Hindlimb muscle (tissue), 1 donor: Measurements from ENCODE around the gene RYR1. TPM values are rescaled to one million over a fixed set of nuclear protein-coding genes. Genes with fewer than 3 reads are reported as not detected.
A peak's percentile ranks its signal among the peaks of the same experiment; 100 is the strongest.
"Not testable (repeated sequence)": the region's sequence is repeated elsewhere in the genome, so short reads cannot be mapped to it uniquely, and the experiment has no call there.

Experiments
- DNase-seq: peaks from one replicate; pipeline ENCODE4 v3.0.0-alpha.2; 2013
- polyA plus RNA-seq: library from polyadenylated mRNA; unstranded; fragments of 120-200 nt; gene quantifications from one replicate; pipeline ENCODE4 v1.2.1, GENCODE V29; 2013; ENCODE audit not compliant: insufficient read length

The RYR1 gene
- polyA plus RNA-seq, 1 donor, result 771 TPM

DNA sequence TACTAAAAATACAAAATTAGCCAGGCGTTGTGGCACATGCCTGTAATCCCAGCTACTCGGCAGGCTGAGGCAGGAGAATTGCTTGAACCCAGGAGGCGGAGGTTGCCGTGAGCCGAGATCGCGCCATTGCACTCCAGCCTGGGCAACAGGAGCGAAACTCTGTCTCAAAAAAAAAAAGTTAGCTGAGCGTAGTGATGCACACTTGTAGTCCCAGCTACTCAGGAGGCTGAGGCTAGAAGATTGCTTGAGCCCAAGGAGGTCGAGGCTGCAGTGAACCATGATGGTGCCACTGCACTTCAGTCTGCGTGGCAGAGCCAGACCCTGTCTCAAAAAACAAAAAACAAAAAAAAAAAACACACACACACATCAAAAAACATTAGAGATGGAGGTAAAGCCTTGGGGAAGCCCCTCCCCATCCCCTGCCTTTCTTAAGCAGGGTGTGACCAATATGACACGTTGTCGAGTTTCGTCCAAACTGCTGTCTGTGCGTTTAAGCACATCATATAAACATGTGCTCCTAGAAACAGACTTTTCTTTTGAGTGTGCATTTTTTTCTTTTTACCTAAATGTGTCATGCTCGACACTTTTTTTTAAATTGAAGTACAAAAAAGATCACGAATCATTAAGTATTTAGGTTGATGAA, 6.3 kb upstream of the RYR1 start:
- DNase-seq, result not testable (repeated sequence)

DNA sequence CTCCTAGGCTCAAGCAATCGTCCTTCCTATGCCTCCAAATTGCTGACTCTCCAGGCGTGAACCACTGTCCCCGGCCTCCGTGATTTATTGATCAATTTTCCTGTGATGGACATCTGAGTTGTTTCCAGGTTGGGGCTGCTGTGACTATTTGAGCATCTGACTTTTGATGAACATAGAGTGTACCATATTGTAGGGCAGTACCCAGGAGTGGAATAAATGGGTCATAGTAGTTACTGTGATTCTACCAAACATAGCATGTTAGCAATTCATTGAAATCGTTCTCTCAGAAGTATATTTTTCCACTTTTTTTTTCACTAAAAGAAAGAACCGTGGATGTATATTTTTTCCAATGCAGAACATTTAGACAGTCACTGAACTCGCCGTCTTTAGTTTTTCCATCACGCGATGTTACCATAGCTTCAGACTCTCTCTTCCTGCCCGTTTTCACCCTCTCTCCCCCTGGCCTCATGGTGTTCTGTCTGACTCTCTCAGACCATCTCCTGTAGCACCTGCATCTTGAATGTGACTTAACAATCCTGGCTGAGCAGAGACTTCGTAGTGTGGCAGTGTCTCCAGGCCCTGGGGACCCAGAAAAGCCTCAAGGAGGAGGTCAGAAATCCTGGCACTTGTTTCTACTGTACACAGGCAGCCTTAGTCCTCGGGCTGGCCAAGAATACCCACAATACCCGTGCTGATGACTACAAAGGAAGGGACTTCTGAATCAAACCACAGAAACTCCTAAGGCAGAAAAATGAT, 4.3 kb upstream of the RYR1 start:
- DNase-seq, result no peak

DNA sequence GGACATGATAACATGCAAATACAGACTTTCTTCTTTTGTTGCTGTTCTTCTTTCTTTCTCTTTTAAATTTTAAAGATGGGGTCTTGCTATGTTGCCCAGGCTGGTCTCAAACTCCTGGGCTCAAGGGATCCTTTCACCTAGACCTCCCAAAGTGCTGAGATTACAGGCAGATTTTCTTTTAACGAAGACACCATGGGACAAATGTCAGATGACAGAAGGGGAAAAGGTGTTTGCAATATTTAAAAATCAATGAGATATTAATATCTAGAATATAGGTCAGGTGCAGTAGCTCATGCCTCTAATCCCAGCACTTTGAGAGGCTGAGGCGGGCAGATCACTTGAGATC, 3.7 kb upstream of the RYR1 start:
- DNase-seq, result no peak

DNA sequence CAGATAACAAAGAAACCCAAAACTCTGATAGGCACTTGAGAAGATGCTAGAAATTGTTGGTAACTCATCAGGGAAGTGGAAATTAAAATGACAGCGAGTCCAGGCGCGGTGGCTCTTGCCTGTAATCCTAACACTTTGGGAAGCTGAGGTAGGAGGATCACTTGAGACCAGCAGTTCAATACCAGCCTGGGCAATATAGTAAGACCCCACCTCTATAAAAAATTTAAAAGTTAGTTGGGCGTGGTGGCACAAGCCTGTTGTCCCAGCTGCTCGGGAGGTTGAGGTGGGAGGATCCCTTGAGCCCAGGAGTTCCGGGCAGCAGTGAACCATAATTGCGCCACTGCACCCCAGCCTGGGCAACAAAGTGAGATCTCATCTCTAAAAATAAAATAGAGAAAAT, 2.6 kb upstream of the RYR1 start:
- DNase-seq, result no peak

DNA sequence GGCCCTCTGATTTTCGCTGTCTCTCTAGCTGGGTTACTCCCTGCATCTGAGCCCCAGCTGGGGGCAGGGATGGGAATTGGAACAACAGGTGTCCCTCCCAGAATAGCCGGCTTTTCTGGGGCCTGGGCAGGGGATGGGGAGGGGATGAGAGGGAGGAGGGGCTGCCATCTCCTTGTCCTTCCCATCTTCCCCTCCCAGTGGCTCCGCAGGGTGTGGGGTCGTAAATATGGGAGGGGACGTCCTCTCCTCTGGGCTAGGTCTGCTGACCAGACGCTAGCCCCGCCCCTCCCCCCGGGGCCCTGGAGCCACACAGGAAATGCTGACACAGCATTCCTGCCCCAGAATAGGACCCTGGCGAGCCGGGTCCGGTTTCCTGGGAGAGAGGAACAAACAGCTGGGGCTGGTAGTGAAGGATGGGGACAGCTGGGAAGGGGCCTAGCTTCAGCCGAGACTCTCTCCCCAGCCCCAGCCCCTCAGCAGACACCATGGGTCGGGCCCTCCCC, 1.1 kb downstream of the RYR1 start:
- peak; percentile 72 for DNase-seq

DNA sequence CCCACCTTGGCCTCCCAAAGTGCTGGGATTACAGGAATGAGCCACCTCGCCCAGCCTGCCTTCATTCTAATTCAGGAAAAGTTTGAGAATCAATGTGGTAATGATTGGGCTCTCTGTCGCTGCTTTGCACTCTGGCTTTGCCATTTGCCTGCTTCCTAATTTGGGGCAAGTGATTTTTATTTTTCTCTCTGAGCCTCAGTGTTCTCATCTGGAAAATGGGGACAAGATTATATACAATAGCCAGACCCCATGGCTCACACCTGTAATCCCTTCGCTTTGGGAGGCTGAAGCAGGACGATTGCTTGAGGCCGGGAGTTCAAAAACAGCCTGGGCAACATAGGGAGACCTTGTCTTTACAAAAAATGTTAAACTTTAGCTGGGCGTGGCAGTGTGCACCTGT, 3.8 kb downstream of the RYR1 start:
- DNase-seq, result no peak

DNA sequence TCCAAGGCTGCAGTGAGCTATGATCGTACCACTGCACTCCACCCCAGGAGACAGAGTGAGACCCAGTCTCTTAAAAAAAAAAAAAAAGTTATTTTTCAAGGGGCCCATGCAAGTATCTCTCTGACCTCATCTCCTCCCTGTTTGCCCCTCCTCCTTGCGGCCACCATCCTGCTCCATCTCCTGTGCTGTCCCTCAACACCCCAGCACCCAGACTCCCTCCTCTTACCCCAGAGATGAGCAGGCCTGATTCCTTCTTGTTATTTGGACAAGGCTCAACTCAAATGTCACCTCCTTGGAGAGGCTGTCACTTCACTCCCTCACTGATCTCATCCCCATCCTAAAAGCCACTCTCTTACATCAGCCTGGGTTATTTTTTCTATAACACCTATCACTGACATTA, 4.4 kb downstream of the RYR1 start:
- DNase-seq, result no peak

DNA sequence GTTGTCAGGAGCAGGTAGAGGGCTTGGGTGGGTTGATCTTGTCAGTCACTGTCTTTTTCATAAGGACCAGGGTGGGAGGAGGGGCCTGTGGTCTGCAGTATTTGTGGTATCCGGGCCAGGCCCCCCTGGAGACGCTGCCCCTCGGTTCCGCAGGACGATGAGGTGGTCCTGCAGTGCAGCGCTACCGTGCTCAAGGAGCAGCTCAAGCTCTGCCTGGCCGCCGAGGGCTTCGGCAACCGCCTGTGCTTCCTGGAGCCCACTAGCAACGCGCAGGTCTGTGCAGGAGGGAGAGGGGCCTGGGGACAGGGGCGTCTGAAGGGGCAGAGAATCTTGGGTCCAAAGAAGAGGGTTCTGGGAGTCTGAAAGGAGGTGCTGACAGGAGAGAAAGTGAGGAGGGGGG, 7.1 kb downstream of the RYR1 start:
- DNase-seq, result no peak

DNA sequence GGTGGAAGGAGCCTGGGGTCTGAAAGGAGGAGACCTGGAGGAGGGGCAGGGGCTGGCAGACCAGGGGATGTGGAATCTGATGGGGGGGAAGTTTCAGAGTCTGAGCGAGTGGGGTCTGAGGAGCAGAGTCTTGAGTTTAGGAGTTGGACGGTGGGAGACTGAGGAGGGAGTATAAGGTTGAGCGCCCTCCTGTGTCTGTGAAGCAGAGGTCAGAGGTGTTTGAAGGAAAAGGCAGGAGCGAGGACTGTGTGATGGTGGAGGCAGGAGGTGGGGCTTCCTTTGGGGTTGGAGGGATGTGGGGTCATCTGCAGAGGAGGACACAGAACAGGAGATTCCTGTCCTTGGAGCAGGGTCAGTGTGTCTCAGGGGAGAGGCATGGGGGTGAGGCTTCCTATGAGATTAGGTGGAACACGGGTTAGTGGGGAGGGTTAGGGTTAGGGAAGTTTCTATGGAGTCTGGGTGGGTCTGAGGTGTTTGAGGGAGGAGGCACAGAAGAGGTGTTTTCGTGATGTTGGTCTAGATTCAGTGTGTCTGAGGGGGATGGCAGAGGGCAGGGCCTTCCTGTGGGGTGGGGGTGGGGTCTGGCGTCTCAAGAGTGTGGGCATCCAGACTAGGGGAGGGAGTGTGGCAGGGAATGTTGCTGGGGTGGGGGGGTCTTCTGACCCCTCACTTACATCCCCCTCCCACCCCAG, 8.3 kb downstream of the RYR1 start:
- no peak for DNase-seq

DNA sequence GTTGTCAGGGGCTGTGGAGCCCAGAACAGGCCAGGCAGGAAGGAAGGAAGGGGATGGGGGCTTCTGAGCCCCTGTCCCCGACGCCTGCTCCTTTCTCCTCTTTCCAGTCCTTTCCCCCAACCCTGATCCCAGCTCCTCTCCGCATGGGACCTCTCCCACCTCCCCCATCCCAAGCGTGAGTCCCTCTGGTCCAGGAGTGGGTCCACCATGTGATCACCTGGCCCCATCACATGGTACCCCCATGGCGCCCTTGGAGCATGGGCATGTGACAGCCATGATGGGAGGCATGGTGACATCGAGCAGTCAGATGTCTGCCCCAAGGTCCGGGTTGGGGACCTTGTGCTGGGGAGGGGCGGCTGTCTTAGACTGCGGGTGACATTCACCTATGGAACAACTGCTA, 9.2 kb downstream of the RYR1 start:
- no peak for DNase-seq

DNA sequence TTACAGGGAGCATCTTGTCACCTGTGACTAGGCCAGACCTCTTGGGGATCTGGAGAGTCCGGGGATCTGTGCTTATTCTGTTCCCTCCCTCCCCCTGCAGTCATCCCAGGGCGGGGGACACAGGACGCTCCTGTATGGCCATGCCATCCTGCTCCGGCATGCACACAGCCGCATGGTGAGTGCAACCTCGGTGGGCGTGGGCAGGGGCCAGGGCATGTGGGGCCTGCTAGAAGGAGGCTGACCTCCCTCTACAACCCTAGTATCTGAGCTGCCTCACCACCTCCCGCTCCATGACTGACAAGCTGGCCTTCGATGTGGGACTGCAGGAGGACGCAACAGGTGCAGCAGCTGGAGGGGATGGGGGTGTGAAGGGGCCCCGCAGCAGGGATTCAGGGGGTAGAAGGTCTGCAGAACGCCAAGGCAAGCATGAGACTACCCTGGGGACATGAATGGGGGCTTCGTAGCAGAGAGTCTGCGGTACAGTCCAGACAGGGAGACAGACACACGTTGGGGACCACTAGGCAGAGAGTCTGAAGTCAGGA, 10.0 kb downstream of the RYR1 start:
- DNase-seq, result no peak

DNA sequence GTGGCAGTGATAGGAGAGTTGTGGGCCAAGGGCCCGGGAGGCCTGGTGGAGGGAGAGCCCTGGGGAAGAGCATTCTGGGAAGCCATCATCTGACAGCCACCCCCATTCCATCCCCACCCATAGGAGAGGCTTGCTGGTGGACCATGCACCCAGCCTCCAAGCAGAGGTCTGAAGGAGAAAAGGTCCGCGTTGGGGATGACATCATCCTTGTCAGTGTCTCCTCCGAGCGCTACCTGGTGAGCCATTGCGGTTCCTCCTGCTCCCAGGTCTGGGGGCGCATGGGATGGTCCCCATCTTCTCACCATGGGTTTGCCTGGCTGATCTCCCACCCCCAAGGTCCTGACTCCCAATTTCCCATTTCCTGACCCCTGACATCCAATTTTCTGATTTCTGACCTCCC, 10.5 kb downstream of the RYR1 start:
- DNase-seq, result no peak

DNA sequence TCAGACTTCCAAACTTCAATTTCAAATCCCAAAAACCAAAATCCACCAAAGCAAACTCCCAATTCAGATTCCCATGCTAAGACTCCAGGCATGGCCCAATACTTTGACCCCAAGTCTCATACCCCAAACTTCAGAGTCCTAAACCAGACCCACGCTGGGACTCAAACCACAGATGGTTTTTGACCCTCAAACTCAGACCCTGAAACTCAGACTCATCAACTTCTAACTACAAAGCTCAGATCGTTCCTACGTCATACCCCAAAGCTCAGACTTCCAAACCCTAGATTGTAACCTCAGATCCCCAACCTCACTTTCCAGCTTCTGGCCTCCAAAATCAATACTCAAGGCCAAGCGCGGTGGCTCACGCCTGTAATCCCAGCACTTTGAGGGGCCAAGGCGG, 11.9 kb downstream of the RYR1 start:
- DNase-seq, result no peak

DNA sequence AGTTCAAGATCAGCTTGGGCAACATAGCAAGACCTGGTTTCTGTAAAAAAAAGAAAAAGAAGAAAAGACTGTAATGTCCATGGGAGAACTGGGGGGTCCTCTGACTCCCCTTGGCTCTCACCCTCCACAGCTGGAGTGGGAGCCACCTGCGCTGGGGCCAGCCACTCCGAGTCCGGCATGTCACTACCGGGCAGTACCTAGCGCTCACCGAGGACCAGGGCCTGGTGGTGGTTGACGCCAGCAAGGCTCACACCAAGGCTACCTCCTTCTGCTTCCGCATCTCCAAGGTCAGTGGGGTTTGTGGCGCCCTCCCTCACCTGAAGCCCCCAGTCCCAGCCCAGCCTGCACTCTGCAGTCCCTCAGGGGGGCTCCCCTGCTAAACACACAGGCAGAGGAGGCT, 14.7 kb downstream of the RYR1 start:
- DNase-seq, result no peak

DNA sequence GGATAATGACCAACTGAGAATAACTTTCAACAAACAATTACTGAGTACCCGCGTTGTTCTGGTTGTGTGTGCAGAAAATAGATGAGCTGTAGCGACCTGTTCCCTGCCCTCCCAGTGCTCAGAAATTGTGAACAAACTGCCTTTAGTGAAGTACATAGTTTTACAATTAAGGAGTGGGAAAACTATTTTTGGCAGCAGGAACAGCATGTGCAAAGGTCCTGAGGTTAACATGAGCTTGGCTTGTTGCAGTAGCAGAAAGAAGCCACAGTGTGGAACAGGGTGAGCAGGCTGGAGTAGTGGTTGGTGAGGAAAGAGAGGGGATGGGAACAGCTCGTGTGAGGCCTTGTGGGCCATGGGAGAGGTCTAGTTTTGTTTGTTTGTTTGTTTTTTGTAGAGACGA, 16.0 kb downstream of the RYR1 start:
- no peak for DNase-seq

DNA sequence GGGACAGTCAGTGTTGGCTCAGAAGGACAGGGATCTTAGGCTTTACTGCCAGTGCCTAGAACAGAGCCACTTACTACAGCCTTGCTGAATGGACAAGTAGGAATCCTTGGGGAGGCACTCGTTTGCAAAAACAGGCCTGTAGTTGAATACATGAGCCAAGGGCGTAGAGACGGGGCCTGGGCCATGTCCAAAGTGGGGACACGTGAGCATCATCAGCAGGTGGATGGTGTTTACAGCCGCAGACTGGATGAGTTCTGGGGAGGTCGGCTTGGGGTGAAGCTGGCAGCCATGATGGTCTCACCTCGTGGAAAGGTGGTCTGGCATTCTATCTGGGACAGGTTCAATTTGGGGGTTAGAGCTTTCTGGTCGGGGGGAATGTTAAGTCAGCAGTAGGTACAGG, 17.5 kb downstream of the RYR1 start:
- no peak for DNase-seq

DNA sequence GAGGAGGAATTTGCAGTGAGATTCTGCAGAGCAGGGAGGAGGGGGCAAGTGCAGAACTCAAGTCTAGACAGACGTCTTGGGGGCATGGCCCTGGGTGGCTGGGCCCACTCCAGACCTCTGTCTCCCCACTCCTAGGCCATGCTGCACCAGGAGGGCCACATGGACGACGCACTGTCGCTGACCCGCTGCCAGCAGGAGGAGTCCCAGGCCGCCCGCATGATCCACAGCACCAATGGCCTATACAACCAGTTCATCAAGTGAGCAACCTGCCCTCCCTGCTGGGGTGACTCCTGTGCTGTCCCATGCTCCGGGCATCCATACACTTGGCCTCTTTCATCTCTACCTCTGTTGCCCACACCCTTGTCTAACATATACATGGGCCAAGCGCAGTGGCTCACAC, 18.1 kb downstream of the RYR1 start:
- DNase-seq, result no peak

DNA sequence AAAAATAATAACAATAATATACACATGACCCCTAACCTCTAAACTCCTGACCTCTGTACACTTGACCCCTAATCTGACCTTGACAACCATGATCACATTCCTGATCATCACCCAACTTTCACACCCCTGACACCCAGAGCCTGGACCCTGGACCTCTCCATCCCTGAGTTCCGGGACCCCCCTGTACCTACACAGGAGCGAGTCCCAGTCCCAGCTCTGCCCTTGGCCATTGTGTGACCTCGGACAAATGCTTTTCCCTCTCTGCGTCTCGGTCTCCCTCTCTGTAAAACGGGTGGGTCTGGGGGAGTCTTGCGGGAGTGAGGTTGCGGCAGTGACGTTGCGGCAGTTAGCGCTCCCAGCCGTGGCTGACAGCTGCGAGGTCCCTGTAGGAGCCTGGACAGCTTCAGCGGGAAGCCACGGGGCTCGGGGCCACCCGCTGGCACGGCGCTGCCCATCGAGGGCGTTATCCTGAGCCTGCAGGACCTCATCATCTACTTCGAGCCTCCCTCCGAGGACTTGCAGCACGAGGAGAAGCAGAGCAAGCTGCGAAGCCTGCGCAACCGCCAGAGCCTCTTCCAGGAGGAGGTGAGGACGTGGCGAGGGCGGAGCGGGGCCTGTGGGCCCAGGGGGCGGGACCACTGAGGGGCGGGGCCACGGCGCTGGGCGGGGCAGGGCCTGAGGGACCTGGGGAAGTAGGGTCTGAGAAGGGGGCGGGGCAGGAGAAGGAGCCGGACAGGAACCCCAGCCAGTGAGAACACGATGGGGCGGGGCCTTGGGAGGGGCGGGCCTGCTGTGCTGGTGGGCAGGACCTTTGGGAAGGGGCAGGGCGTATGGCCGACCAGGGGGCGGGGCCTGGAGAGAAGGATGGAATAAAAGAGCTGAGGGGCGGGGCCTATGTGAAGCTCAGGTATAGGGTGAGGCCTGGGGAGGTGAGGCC, 19.2 kb downstream of the RYR1 start:
- DNase-seq, result no peak

DNA sequence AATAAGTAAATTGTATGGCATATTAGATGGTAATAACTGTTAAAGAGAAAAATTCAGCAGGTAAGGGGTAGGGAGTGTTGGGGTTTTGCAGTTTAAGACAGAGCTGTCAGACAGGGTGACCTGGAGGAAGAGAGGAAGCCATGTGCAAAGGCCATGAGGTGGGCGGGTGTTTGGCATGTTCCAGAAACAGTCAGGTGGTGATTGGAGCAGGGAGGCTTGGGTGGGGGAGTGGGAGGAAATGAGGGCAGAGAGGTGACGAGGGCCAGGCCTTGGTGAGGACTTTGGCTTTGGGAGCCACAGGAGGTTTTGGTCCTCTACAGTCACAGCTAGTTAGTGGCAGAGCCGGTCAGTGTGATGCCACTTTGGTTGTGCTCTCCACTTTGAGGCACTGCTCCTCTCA, 20.1 kb downstream of the RYR1 start:
- no peak for DNase-seq

DNA sequence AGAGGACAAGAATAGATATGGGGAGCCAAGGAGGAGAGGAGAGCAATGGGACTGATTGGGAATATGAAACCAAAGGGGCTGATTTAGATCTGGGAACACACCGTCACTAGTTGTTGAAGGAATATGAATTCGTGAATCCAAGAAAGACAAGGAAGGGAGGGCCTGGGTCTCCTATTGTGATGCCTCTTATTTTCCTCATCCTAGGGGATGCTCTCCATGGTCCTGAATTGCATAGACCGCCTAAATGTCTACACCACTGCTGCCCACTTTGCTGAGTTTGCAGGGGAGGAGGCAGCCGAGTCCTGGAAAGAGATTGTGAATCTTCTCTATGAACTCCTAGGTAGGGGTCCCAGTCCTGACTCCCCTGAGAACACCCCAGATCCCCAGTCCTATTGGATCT, 21.5 kb downstream of the RYR1 start:
- DNase-seq, result peak; percentile 13

DNA sequence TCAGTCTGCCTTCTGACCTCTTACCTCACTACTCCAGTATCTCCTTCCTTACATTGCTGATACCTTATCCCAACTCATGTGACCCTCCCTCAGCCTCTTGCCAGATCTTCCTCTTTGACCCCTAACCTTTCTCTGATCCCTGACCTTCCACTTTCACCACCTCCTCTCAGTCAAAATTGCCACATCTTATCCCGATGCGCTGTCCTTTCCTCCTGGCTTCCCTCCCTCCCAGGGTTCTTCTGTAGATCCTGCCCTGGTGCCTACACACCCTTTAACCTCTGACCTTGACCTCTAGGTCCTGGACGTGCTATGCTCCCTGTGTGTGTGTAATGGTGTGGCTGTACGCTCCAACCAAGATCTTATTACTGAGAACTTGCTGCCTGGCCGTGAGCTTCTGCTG, 23.7 kb downstream of the RYR1 start:
- DNase-seq, result no peak

DNA sequence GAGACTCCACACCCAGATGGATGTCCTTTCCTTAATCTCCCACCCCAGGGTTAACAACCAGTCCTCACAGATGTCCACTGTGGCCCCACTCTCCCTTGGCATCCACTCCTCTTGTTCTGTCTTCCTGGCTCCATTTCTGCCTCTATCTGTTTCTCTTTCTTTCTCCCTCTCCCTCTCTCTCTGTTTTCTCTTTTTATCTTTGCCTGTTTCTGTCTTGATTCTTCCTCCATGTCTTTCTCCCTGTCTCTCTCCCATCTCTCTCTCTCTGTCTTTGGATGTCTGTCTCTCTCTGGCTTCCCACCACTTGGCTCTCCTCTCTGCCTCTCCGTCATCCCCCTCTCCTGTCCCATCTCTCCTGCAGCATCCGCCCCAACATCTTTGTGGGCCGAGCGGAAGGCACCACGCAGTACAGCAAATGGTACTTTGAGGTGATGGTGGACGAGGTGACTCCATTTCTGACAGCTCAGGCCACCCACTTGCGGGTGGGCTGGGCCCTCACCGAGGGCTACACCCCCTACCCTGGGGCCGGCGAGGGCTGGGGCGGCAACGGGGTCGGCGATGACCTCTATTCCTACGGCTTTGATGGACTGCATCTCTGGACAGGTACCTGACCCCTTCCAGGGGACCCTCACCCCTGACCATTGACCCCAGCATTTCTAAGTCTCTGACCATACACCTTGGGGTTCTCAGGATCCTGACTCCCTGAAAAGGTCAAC, 24.4 kb downstream of the RYR1 start:
- DNase-seq, result no peak
